CD4-positive, alpha-beta T cell treated with Interferon alpha-2 for 1 hour (primary cell): Measurements from ENCODE around the gene FEV.

Source experiments
- DNase-seq, 2 donors: peaks; one replicate each; pipeline ENCODE4 v3.0.0-alpha.2; 2020 to 2022

FEV gene

GRCh38 chr2:218992196-218992595 is 7.2 kb upstream of the FEV start:
- no peak for DNase-seq

- no peak for DNase-seq
These were observed 6.7 kb upstream of the FEV start for GRCh38 chr2:218991674-218992168.

GRCh38 chr2:218990612-218991011 is 5.6 kb upstream of the FEV start:
- no peak for DNase-seq

GRCh38 chr2:218990052-218990451 is 5.1 kb upstream of the FEV start:
- DNase-seq: no peak

GRCh38 chr2:218988650-218989049 is 3.7 kb upstream of the FEV start:
- DNase-seq: no peak

GRCh38 chr2:218988164-218988563 is 3.2 kb upstream of the FEV start:
- DNase-seq: no peak

- no peak for DNase-seq
These were observed 1.3 kb upstream of the FEV start for GRCh38 chr2:218986148-218986761.

GRCh38 chr2:218985325-218986091 is 524 bp upstream of the FEV start:
- no peak for DNase-seq

GRCh38 chr2:218984239-218985020 is 554 bp downstream of the FEV start:
- no peak for DNase-seq

- DNase-seq: no peak
These were observed 1.1 kb downstream of the FEV start for GRCh38 chr2:218983934-218984238.

GRCh38 chr2:218983263-218983933 is 1.6 kb downstream of the FEV start:
- no peak for DNase-seq

- DNase-seq: no peak
These were observed 2.3 kb downstream of the FEV start for GRCh38 chr2:218982586-218983262.

- DNase-seq: peak in 1 of 2 donors; percentile 32
These were observed 3.0 kb downstream of the FEV start for GRCh38 chr2:218981881-218982585.

- no peak for DNase-seq
These were observed 3.5 kb downstream of the FEV start for GRCh38 chr2:218981390-218981880.

GRCh38 chr2:218980735-218981389 is 4.1 kb downstream of the FEV start:
- DNase-seq: no peak

- peak; percentile 75 to 86 for DNase-seq
These were observed 4.9 kb downstream of the FEV start for GRCh38 chr2:218979846-218980734.

GRCh38 chr2:218975060-218975777 is 9.8 kb downstream of the FEV start:
- DNase-seq: no peak

GRCh38 chr2:218970894-218971293 is 14.1 kb downstream of the FEV start:
- no peak for DNase-seq

GRCh38 chr2:218964041-218964771 is 20.8 kb downstream of the FEV start:
- no peak for DNase-seq
